D721Med (cell line): ENCODE results near the gene TBCCD1.
"Not testable (repeated sequence)": the region's sequence is repeated elsewhere in the genome, so short reads cannot be mapped to it uniquely, and the experiment has no call there.

ENCODE experiments used
- DNase-seq: peaks from one replicate; pipeline ENCODE4 v3.0.0; 2011; ENCODE audit warnings: low spot score; ENCODE audit not compliant: insufficient read length
- FAIRE-seq: peaks from 2 replicates; lab custom pipeline; 2011; peaks lifted over from hg19 to GRCh38; lab: Jason Lieb, UNC
- TF ChIP-seq, protein P1 (sequence below): IDR thresholded peaks from 2 replicates; pipeline ENCODE4 v1.5.1; 2012; ENCODE audit warnings: mild to moderate bottlenecking, control low read depth; ENCODE audit not compliant: insufficient read depth; ENCODE audit errors: missing control alignments

The TBCCD1 gene

DNA sequence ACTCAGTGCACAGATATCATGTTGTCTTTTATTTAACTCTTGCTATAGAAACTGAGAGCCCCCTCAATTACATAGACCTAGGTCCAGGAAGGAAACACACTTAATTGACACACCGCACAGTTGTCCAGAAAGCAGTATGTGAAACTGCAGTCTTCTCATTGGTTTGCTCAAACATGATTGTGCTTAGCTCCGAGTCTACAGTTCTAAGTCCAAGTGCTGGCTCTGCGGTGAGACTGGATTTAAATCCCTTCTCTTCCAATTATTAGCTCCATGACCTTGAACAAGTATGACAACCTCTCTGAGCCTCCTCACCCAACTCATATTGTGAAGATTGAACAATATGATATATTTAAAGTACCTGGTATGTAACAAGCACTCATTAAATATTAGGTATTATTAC lies 26.7 kb upstream of the TBCCD1 start:
- no peak for DNase-seq
- FAIRE-seq: no peak
- TF ChIP-seq, protein P1, sequence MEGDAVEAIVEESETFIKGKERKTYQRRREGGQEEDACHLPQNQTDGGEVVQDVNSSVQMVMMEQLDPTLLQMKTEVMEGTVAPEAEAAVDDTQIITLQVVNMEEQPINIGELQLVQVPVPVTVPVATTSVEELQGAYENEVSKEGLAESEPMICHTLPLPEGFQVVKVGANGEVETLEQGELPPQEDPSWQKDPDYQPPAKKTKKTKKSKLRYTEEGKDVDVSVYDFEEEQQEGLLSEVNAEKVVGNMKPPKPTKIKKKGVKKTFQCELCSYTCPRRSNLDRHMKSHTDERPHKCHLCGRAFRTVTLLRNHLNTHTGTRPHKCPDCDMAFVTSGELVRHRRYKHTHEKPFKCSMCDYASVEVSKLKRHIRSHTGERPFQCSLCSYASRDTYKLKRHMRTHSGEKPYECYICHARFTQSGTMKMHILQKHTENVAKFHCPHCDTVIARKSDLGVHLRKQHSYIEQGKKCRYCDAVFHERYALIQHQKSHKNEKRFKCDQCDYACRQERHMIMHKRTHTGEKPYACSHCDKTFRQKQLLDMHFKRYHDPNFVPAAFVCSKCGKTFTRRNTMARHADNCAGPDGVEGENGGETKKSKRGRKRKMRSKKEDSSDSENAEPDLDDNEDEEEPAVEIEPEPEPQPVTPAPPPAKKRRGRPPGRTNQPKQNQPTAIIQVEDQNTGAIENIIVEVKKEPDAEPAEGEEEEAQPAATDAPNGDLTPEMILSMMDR: no peak

DNA sequence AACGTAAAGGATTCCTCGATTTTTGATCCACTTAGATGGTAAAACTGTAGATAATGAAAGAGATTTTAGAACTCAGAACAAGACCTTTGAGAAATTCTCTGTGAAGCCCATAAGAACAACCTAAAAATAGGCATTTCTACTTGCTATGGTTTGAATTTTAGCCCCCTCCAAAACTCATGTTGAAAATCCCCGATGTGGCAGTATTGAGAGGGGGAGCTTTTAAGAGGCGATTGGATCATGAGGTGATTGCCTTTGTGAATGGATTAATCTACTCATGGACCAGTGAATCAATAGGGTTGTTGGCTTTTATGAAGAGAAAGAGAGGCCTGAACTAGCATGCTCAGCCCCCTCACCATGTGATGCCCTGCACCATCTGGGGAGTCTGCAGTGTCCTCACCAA lies 25.5 kb upstream of the TBCCD1 start:
- DNase-seq: no peak
- no peak for FAIRE-seq
- TF ChIP-seq, protein P1: no peak

DNA sequence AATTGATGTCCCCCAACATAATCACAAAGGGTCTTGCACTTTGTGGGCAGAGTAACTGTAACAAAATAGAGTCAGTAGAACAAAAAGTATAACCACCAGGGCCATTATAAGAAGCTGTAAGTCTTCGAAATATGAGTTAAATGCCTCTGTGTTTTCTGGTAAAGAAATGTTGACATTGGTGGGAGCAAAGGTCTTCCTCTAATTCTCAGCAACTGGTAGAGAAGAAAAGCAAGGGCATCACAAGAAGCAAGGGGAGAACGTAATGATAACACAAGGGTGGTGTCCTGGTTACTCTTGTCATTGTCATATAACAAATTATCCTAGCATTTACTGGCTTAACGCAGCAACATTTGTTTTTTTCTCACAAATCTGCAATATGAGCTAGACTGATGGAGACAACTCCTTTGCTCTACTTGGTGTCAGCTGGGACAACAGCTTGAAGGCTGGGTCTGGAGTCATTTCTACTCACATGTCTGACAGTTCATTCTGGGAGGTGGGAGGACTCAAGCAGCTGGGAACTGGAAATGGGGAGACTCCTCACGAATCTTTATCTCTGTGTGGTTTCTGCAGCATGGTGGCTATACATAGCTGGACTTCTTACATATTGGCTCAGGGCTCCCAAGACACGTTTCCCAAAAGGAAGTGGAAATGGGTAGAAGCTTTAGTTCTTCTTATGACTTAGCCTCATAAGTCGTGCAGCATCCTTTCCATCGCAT lies 23.6 kb upstream of the TBCCD1 start:
- TF ChIP-seq, protein P1: no peak
- no peak for FAIRE-seq
- DNase-seq: no peak

DNA sequence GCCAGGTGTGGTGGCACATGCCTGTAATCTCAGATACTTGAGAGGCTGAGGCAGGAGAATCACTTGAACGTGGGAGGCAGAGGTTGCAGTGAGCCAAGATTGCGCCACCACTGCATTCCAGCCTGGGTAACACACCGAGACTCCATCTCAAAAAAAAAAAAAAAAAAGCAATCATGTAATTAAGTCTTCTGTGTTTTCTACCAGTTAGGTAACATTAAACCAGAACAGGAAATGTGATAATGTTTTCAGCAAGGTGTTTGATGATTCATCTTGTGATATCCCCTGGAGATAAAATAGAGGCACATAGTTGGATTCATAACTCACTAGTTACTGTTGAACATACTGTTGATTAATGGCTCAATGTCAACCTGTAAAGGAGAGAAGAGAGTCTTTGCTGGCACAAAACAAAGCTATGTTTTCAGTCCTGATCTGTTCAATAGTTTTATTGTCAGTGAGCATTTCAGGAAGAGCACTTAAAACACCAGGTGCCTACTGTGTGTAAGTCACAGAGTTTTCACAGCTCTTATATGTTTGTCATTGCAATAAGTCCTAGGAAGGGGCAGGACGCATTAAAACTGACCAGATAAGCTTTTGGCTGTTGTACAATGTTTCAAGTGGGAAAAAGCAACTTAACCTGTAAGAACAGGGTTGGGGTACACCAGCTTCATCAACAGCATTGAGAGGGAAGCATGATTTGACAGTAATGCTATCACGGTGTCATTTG lies 22.9 kb upstream of the TBCCD1 start:
- no peak for DNase-seq
- FAIRE-seq: no peak
- TF ChIP-seq, protein P1: no peak

DNA sequence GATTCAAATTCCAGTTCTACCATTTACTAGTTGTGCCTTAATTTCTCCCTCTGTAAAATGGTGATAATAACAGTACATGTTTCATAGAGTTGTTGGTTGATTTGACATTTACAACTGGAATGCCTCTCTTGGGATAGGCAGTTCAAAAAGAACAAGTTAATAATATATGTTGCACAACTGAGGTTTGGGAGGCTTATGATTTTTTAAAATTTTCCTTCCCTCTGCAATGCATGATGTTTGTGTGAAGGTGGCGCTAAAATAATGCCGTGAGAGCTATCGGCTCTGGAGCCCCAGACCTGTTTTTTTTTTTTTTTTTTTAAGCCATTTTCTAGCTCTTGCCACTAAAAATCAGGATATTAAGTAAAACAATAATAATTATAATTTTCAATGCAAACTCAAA lies 22.0 kb upstream of the TBCCD1 start:
- DNase-seq (no peak), FAIRE-seq (no peak)
- TF ChIP-seq, protein P1: peak; percentile 37

DNA sequence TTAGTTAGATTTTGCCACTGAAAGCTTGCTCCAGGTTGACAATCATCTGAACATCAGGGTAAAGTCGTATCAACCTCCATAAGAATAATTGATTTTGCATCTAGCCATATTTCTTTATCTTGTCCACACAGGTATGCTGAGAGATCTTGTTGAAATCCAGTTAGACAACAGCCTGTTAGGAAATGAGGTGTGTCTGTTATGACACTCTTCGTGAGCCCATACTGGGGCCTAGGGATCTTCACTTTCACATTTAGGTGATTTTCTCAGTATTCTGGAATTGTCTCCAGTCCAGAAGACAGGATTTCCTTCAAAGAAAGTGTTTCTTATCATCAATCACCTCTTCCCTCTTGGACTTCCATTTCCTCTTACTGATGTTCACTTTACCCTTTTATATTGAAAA lies 21.5 kb upstream of the TBCCD1 start:
- DNase-seq (no peak), FAIRE-seq (no peak)
- TF ChIP-seq, protein P1: no peak

DNA sequence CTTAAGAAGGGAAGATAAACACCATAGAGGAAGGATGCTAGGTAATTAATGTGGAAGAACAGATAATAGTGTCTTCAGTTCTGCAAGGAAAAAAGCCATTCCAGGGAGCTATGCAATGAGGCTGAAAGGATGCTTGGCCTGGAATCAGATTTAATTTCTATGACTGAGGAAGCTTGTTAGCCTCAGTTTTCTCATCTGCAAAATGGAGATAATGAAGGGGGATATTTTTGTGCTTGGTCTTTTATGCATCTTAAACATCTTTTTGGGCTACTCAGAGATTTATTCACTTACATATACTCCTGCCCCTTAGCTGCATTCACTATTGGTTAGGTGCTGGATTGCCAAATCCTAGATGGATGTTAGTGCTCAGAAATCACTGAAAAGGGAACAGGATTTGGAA lies 20.0 kb upstream of the TBCCD1 start:
- FAIRE-seq: no peak
- DNase-seq: no peak
- TF ChIP-seq, protein P1: no peak

DNA sequence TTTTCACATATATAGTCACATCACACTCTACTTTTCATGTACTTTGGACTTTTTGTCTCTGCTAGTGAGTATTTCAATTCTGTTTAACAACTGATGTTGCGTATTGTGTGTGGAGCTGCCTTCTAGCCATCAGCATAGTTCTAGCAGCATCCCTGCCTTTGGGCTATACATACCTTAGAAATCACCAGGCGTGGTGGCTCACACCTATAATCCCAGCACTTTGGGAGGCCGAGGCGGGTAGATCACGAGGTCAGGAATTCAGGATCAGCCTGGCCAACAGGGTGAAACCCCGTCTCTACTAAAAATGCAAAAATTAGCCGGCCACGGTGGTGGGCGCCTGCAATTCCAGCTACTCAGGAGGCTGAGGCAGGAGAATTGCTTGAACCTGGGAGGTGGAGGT lies 19.1 kb upstream of the TBCCD1 start:
- FAIRE-seq, DNase-seq: not testable (repeated sequence)
